A549 (cell line): ENCODE measurements around the gene VAT1L. TPM values are rescaled to one million over a fixed set of nuclear protein-coding genes. Genes with fewer than 3 reads are reported as not detected.

ENCODE experiments used
- ATAC-seq, 2 experiments: fragments of 200-7000 bp in 1 of 2; fragments of >200 bp in 1 of 2; cut with Nextera tagmentation in 1 of 2; cut with Tn5 transposase in 1 of 2; 3 replicates each; pipeline versions ENCODE4 v1.8.0 to v1.9.1; 2018 to 2020; ENCODE audit warnings: mild to moderate bottlenecking in 1 of 2, moderate library complexity in 1 of 2
- CTCF ChIA-PET: fragments of 300-600 bp; sonication (Branson Sonifier 250); formaldehyde crosslinking; extraction: SDS; loops from one replicate; lab custom pipeline; 2021; ENCODE audit warnings: antibody characterized with exemption, inconsistent platforms; lab: Yijun Ruan, JAX
- POLR2A ChIA-PET: fragments of 350-600 bp; formaldehyde crosslinking; extraction: SDS; loops from one replicate; lab custom pipeline; 2021; ENCODE audit warnings: antibody characterized with exemption, inconsistent platforms; lab: Yijun Ruan, JAX
- DNase-seq, 2 experiments: peaks; one replicate each; pipeline versions ENCODE4 v3.0.0 to v3.0.0-alpha.2; 2011 to 2016; ENCODE audit warnings: low read depth in 1 of 2, low spot score in 1 of 2
- FAIRE-seq: peaks from 2 replicates; lab custom pipeline; 2011; peaks lifted over from hg19 to GRCh38; lab: Jason Lieb, UNC
- H3K27ac ChIP-seq, 2 experiments: fragments of >200 bp; sonication (Bioruptor Twin); formaldehyde crosslinking; 3 replicates each; pipeline ENCODE4 v1.5.1; 2016 to 2017
- H3K4me1 ChIP-seq: fragments of >200 bp; sonication (Bioruptor Twin); formaldehyde crosslinking; 3 replicates; pipeline ENCODE4 v1.6.1; 2016
- H3K4me2 ChIP-seq: fragments of >200 bp; sonication (Bioruptor Twin); formaldehyde crosslinking; 3 replicates; pipeline ENCODE4 v1.6.1; 2016
- H3K4me3 ChIP-seq: fragments of >200 bp; sonication (Bioruptor Twin); formaldehyde crosslinking; 3 replicates; pipeline ENCODE4 v1.5.1; 2016
- H3K9me3 ChIP-seq: fragments of >200 bp; sonication (Bioruptor Twin); formaldehyde crosslinking; 3 replicates; pipeline ENCODE4 v1.6.1; 2016
- CHD2 ChIP-seq: fragments of 150-350 bp; IDR thresholded peaks from 2 replicates; pipeline ENCODE4 v1.6.1; 2014; ENCODE audit warnings: low read length; ENCODE audit not compliant: partially characterized antibody
- EHF ChIP-seq: fragments of 250-450 bp; sonication (Bioruptor Pico); IDR thresholded peaks from 2 replicates; pipeline ENCODE4 v1.5.0; 2020; ENCODE audit warnings: mild to moderate bottlenecking
- EHMT2 ChIP-seq: fragments of 200-600 bp; sonication (generic); IDR thresholded peaks from 2 replicates; pipeline ENCODE4 v1.6.1; 2016; ENCODE audit warnings: antibody characterized with exemption, low read depth, mild to moderate bottlenecking, moderate library complexity
- JUN ChIP-seq, 2 experiments: fragments of >200 bp; sonication (Bioruptor Twin); formaldehyde crosslinking; IDR thresholded peaks; 2 replicates in 1 of 2; 3 replicates in 1 of 2; pipeline ENCODE4 v1.6.1; 2016 to 2017
- JUNB ChIP-seq: fragments of >200 bp; sonication (Bioruptor Twin); formaldehyde crosslinking; IDR thresholded peaks from 2 replicates; pipeline ENCODE4 v1.6.1; 2016
- KDM1A ChIP-seq: fragments of 200-600 bp; sonication (generic); IDR thresholded peaks from 2 replicates; pipeline ENCODE4 v1.6.1; 2016; ENCODE audit warnings: low read depth, mild to moderate bottlenecking
- MAZ ChIP-seq: fragments of 150-350 bp; IDR thresholded peaks from 2 replicates; pipeline ENCODE4 v1.6.1; 2014; ENCODE audit warnings: antibody characterized with exemption, low read depth, low read length, borderline replicate concordance
- POLR2A ChIP-seq: IDR thresholded peaks from 2 replicates; pipeline ENCODE4 v1.6.1; 2012; ENCODE audit warnings: mild to moderate bottlenecking, low read length
- POLR2AphosphoS2 ChIP-seq: conservative IDR thresholded peaks from 2 replicates; pipeline ENCODE4 v1.6.1; 2012; ENCODE audit warnings: low read length, improper control_type of control experiment, inconsistent platforms
- RNF2 ChIP-seq: fragments of 200-600 bp; sonication (generic); IDR thresholded peaks from 2 replicates; pipeline ENCODE4 v1.6.1; 2016; ENCODE audit warnings: low read depth, mild to moderate bottlenecking, antibody characterized with exemption, moderate library complexity, borderline replicate concordance
- TFCP2L1 ChIP-seq: fragments of 250-450 bp; sonication (Bioruptor Pico); IDR thresholded peaks from 2 replicates; pipeline ENCODE4 v1.5.0; 2021; ENCODE audit warnings: mild to moderate bottlenecking
- TP53 ChIP-seq: fragments of 250-450 bp; sonication (Bioruptor Pico); IDR thresholded peaks from 2 replicates; pipeline ENCODE4 v1.5.0; 2021; ENCODE audit warnings: mild to moderate bottlenecking, moderate library complexity
- ZNF302 ChIP-seq: fragments of 250-450 bp; sonication (Bioruptor Pico); IDR thresholded peaks from 2 replicates; pipeline ENCODE4 v1.9.0; 2021; ENCODE audit warnings: inconsistent platforms, mild to moderate bottlenecking, moderate library complexity
- WGBS: methylation state at CpG from one replicate; pipeline ENCODE4 v1.1.6; 2017; ENCODE audit errors: missing lambda C conversion rate; 5-methylcytosine and 5-hydroxymethylcytosine counted together
- polyA plus RNA-seq, 4 experiments: library from polyadenylated mRNA; depleted of rRNA in 3 of 4; stranded (reverse); fragments of >200 nt; fragmentation: RNase III in 1 of 4; extraction: RNeasy Plus Mini Kit Qiagen cat#74134 plus additional on column Dnase treatment in 1 of 4; gene quantifications; 2 replicates in 3 of 4; 3 replicates in 1 of 4; pipeline ENCODE4 v1.2.3, GENCODE V29; 2011 to 2017
- TF ChIP-seq, protein P1 (sequence below): fragments of 250-450 bp; sonication (Bioruptor Pico); IDR thresholded peaks from 2 replicates; pipeline ENCODE4 v1.5.0; 2020; ENCODE audit warnings: low read depth, mild to moderate bottlenecking, moderate library complexity
- TF ChIP-seq, protein P2 (sequence below): fragments of 250-450 bp; sonication (Bioruptor Pico); IDR thresholded peaks from 2 replicates; pipeline ENCODE4 v1.5.0; 2021; ENCODE audit warnings: mild to moderate bottlenecking, moderate library complexity, borderline replicate concordance
- TF ChIP-seq, protein P3 (sequence below): fragments of 200-600 bp; sonication (generic); IDR thresholded peaks from 2 replicates; pipeline ENCODE4 v1.6.1; 2016; ENCODE audit warnings: antibody characterized with exemption, mild to moderate bottlenecking, moderate library complexity
- TF ChIP-seq, protein P4 (sequence below): fragments of >200 bp; sonication (Bioruptor Twin); formaldehyde crosslinking; IDR thresholded peaks from 3 replicates; pipeline ENCODE4 v1.6.1; 2016

The VAT1L gene
- polyA plus RNA-seq, 2 of the 4 experiments (the other 2 are of a cell fraction): not detected

DNA sequence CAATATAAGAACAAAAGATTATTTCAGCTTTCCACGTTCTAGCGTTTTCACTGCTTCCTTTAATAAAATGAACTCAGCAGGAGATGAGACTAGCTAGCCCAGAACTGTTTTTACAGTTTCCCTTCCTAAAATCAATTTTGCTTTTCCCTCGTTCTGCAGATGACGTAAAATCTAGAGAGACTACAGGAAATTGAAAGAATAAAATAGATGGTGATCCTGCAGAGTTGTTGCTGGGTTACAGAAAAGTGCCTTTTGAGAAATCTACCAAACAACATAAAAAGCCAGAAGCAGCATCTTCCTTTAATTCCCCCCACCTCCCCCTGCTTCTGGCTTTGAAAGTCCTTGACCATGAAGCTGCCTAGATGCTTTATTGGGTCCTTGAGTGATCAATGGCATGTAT lies 137.2 kb downstream of the VAT1L start:
- 22% methylated on average over 4 of the region's 4 CpGs for WGBS
- TF ChIP-seq CHD2 (no peak), JUN (IDR thresholded peaks at IDR 0.05) (no peak), JUNB (no peak), TFCP2L1 (CRISPR knock-in tag) (no peak), EHMT2 (no peak), POLR2A (no peak), TP53 (CRISPR knock-in tag) (no peak), RNF2 (no peak)
- ATAC-seq: no peak
- CTCF ChIA-PET: no interaction called here
- no peak for DNase-seq
- Histone ChIP-seq H3K4me3 (no peak overlapping the region), H3K27ac (no peak overlapping the region), H3K4me2 (no peak overlapping the region), H3K4me1 (no peaks in the 10 kb centered on the region), H3K9me3 (no peaks in the 10 kb centered on the region)
- FAIRE-seq: no peak
- POLR2A ChIA-PET: no interaction called here

DNA sequence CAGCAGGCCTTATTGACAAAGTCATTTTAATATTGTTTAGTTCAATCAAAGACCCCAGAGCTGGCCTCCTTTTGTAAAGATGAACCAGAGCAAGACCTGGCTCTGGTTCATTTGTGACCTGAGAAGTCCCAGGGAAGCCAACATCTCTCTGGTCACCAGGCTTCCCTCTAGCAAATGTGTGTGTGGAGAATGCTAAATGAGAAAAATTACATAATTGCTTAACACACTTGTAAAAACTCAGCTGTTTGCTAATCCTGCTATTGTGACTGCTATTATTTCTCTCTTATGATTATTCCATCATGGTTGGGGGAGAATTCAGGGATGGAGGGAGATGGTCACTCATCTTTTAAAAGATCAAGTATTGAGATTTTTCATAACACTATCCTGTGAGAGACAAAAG lies 139.7 kb downstream of the VAT1L start:
- ChIA-PET POLR2A (no interaction called here), CTCF (no interaction called here)
- no peaks in the 10 kb centered on the region for H3K4me1 ChIP-seq

More for the DNA sequence above, 139.7 kb downstream of the VAT1L start:
- DNase-seq (no peak), ATAC-seq (no peak), FAIRE-seq (no peak)
- Histone ChIP-seq H3K27ac (no peak overlapping the region), H3K4me3 (no peak overlapping the region), H3K9me3 (no peaks in the 10 kb centered on the region), H3K4me2 (no peak overlapping the region)
- TF ChIP-seq JUNB: no peak
- TF ChIP-seq KDM1A: no peak
- TF ChIP-seq, protein P1, sequence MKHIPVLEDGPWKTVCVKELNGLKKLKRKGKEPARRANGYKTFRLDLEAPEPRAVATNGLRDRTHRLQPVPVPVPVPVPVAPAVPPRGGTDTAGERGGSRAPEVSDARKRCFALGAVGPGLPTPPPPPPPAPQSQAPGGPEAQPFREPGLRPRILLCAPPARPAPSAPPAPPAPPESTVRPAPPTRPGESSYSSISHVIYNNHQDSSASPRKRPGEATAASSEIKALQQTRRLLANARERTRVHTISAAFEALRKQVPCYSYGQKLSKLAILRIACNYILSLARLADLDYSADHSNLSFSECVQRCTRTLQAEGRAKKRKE (CRISPR knock-in tag): no peak
- no peak for TF ChIP-seq POLR2AphosphoS2
- TF ChIP-seq JUN (IDR thresholded peaks at IDR 0.05): no peak
- no peak for TF ChIP-seq MAZ
- TF ChIP-seq, protein P2, sequence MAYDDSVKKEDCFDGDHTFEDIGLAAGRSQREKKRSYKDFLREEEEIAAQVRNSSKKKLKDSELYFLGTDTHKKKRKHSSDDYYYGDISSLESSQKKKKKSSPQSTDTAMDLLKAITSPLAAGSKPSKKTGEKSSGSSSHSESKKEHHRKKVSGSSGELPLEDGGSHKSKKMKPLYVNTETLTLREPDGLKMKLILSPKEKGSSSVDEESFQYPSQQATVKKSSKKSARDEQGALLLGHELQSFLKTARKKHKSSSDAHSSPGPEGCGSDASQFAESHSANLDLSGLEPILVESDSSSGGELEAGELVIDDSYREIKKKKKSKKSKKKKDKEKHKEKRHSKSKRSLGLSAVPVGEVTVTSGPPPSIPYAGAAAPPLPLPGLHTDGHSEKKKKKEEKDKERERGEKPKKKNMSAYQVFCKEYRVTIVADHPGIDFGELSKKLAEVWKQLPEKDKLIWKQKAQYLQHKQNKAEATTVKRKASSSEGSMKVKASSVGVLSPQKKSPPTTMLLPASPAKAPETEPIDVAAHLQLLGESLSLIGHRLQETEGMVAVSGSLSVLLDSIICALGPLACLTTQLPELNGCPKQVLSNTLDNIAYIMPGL: no peak
- no peak for TF ChIP-seq ZNF302 (CRISPR knock-in tag)
- TF ChIP-seq, protein P3, sequence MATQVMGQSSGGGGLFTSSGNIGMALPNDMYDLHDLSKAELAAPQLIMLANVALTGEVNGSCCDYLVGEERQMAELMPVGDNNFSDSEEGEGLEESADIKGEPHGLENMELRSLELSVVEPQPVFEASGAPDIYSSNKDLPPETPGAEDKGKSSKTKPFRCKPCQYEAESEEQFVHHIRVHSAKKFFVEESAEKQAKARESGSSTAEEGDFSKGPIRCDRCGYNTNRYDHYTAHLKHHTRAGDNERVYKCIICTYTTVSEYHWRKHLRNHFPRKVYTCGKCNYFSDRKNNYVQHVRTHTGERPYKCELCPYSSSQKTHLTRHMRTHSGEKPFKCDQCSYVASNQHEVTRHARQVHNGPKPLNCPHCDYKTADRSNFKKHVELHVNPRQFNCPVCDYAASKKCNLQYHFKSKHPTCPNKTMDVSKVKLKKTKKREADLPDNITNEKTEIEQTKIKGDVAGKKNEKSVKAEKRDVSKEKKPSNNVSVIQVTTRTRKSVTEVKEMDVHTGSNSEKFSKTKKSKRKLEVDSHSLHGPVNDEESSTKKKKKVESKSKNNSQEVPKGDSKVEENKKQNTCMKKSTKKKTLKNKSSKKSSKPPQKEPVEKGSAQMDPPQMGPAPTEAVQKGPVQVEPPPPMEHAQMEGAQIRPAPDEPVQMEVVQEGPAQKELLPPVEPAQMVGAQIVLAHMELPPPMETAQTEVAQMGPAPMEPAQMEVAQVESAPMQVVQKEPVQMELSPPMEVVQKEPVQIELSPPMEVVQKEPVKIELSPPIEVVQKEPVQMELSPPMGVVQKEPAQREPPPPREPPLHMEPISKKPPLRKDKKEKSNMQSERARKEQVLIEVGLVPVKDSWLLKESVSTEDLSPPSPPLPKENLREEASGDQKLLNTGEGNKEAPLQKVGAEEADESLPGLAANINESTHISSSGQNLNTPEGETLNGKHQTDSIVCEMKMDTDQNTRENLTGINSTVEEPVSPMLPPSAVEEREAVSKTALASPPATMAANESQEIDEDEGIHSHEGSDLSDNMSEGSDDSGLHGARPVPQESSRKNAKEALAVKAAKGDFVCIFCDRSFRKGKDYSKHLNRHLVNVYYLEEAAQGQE: no peak
- TF ChIP-seq EHF (CRISPR knock-in tag): no peak
- TF ChIP-seq CHD2: no peak
- TF ChIP-seq, protein P4, sequence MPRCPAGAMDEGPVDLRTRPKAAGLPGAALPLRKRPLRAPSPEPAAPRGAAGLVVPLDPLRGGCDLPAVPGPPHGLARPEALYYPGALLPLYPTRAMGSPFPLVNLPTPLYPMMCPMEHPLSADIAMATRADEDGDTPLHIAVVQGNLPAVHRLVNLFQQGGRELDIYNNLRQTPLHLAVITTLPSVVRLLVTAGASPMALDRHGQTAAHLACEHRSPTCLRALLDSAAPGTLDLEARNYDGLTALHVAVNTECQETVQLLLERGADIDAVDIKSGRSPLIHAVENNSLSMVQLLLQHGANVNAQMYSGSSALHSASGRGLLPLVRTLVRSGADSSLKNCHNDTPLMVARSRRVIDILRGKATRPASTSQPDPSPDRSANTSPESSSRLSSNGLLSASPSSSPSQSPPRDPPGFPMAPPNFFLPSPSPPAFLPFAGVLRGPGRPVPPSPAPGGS: no peak
